GM21367 (cell line): Measurements from ENCODE around the gene DECR2.

Experiments
- ATAC-seq: cut with Tn5 transposase; IDR thresholded peaks from one replicate; pipeline ENCODE4 v1.9.1; 2021; ENCODE audit not compliant: unreplicated experiment

DECR2 gene

DNA sequence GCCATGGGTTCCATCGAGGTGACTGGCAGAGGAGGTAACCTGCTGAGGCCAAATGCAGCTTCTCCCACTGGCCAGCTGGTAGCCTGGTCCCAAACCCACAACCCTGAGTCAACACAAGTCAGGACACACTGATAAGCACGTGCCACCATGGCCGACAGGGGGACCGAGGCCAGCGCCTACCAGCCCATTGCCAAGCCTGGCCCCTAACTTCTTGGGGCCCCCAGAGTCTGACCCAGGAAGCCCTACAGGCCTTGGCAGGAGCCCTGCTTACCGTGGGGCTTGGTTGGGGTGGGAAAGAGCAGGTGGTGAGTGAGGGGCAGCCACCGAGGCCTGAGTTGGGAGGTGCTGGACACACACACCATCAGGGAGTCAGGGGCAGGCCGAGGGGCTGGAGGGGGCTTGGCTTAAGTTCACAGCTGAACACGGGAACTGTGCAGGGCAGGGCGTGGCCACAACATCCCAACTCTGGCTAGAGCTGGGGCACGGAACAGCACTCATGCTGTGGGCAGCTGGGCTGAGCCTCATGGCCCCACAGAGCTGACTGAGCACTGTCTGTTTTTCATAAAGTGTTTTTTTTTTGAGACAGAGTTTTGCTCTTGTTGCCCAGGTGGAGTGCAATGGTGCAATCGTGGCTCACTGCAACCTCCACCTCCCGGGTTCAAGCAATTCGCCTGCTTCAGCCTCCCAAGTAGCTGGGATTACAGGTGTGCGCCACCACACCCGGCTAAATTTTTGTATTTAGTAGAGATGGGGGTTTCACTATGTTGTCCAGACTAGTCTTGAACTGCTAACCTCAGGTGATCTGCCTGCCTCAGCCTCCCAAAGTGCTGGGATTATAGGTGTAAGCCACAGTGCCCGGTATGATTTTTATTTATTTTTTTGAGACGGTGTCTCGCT, 36.8 kb upstream of the DECR2 start:
- no peak for ATAC-seq

GRCh38 chr16:366476-366875, 35.2 kb upstream of the DECR2 start:
- ATAC-seq = no peak

DNA sequence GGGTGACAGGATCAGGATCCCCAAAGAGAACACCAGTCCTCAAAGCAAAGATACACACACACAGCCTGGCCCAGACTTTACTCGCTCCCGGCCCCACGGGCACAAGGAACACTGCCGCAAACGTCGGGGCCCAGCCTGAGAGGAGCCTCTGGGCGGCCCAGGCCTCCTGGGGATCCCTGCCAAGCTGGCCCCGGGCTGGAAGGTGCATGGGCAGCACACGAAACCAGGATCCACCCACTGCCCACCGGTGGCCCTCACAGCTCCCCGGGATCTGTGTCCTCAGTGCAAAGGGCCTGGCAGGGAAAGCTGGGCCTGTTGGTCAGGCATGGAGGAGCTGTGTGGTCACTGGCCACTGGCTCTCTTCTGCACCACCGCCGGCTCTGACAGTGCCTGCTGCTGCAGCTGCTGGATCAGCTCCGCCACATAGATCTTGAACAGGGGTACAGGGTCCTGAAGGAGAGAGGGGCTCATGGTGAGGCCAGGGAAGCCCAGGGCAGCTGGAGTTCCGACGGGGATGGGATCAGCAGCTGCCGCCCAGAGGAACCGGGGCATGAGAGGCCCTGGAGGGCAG, 34.3 kb upstream of the DECR2 start:
- ATAC-seq = no peak

DNA sequence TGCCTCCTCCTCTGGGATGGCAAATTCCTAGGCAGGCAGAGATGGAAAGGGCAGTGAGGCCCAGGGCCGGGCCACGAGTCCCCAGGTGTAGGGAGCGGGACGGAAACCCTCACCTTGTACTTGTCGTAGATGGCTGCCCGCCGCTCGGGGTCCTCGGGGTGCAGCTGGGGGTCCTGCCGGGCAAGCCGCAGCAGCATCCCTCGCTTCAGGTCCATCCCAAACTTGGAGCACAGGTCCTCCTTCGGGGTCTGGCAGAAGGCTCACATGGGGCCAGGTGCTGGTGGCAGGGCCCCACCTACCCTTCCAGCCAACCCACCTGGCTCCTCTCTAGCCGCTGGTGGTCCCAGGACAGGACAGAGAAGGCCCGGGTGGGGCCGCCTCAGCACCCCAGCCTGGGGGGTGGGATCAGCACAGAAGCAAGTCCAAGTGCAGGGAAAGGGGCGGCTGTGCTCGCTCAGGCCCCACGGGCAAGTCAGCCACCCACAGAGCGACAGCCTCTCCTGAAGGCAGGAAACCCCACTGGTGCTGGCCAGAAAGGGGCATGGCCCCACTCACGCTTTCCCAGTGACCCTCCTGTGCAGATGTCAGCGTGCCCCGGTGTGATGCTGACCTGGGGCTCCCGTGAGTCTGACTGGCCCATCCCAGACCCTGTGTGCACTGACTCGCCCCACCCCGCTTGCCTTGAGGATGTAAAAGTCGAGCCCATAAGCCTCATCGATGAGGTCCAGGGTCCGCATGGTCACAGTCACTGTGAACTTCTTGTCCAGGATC, 33.1 kb upstream of the DECR2 start:
- no peak for ATAC-seq

GRCh38 chr16:369275-369865, 32.3 kb upstream of the DECR2 start:
- ATAC-seq = no peak

DNA sequence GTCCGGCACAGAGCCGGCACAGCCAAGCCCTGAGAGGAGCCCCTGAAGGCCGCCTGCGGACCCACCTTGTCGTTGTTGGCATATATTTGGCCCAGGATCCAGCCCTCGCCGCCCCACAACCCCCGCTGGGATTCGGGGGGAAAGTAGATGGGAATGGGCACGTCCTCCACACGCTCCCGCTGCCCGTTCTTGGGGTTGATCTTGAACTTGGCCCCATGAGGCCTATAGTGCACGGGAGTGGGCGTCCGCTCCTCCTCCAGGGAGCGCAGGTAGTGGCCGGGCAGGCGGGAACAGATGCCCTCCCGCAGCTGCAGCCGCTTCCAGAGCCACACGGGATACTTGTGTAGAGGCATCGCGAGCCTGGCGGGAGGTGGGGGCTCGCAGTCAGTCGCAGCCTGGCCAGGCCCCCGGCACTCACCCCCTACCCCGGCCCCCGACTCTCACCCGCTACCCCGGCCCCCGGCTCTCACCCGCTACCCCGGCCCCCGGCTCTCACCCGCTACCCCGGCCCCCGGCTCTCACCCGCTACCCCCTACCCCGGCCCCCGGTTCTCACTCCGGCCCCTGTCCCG, 31.7 kb upstream of the DECR2 start:
- ATAC-seq = no peak

DNA sequence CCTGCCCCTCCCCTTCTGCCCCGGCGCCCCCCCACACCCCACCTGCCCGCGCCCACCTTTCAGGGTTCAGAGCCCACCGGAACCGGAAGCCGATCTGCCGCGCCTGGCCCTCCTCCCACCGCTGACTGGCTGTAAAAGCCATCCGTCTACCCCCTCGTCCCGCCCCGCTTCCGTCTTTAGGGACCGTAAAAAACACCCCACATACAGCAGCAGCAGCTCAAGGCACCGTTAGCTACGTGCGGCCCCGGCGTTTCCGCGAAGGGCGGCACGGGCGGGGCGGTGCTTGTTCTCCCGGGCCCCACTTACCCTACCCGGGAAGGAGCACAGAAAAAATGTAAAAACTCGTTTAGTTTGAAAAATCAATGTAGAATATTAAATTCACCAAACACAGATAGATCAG, 31.2 kb upstream of the DECR2 start, which contains the start of gene MRPL28:
Gene MRPL28 (minus strand): TSS at position 96 of the 400 bp plus-strand sequence. CDS start 320 bp downstream, outside the sequence.
- ATAC-seq = peak; percentile 64

GRCh38 chr16:370979-371514, 30.6 kb upstream of the DECR2 start:
- no peak for ATAC-seq

DNA sequence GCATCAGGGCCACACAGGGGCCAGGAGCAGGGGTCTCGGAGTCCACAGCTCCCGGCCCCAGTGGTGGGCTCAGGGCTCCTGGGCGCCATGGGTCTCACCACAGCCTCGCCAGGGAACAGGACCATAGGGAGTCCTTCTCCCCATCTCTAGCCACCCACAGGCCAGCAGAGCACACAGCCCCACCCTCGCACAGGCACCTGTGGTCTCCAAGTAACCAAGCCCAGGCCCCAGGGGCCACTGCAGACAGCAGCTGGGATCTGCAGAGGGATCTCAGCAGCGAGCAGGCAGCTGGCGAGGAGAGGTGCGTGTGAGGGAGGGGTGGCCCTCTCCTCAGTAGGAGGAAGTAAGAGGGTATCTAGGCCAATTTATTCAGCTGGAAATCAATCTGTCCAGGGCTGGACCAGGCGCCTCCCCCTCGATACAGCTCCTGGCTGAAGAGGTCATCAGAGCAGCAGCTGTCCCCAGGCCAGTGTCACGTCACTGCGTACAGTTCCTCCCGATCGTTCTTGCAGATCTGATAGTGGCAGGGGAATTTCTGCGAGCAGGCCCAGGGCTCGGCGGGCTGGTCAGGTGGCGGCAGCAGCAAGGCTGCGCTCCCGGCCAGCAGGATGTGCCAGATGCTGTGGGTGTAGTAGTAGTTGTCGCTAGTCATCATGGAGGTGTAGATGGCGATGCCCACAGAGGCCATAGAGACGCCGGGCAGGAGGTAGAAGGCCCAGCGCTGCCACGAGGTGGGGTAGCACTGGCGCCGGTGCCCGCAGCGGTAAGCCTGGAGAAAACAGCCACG, 30.0 kb upstream of the DECR2 start:
- no peak for ATAC-seq

DNA sequence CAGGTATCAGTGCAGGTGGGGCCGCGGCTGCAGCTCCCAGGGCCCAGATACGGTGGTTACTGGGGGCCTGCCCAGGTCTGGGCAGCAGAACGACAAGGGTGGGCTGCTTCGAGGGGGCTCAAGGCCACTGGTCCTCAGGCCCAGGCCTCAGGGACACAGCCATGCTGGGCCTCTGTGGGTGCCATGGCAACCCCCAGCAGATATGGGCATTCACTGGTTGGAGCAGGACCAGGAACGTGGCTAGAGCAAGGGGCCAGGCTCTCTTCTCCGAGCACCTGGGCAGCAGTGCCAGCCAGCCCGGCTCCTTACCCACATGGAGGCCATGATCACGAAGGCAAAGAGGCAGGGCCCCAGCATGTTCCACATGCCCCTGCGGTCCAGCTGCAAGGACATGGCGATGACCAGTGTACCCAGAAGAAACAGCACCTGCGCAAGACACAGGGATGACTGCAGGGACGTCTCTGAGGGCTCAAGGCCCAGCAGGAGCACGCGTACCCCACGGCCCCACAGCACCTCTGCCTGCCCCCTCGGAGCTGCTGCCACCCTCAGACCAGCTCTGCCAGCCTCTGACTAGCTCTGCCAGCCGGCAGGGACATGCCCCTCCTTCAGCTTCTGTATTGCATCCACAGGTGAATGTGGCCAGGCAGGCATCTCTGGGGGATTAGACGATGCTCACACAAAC, 29.2 kb upstream of the DECR2 start:
- no peak for ATAC-seq

DNA sequence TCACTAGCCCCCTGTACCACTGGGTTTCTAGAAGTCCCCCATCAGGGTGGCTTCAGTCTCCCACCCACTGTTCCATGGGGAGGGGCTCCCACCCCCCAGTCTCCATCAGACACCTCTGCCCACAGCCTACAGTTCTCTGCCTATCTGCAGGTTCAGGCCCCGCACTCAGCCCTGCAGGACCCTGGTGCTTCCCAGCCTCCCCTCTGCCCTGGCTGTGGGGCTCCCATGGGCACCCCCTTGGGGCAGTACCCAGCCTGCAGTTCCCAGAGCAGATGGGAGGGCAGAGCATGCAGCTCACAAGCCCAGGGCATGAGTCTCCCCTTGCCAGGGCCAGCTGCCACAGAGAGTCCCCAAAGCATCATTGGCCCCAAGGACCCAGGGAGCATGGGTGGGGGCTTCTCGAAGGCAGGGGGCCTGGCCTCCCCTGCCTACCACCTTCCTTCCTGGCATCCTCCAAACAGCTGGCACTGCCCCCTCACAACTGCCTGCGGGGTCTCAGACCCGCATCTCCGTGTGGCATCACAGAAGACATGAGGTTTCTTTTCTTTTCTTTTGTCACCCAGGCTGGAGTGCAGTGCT, 28.6 kb upstream of the DECR2 start:
- no peak for ATAC-seq

- ATAC-seq = no peak
Observed at GRCh38 chr16:373848-374615, 27.7 kb upstream of the DECR2 start.

GRCh38 chr16:374616-374926, 27.1 kb upstream of the DECR2 start:
- ATAC-seq = no peak

GRCh38 chr16:375212-375611, 26.5 kb upstream of the DECR2 start:
- ATAC-seq = no peak

DNA sequence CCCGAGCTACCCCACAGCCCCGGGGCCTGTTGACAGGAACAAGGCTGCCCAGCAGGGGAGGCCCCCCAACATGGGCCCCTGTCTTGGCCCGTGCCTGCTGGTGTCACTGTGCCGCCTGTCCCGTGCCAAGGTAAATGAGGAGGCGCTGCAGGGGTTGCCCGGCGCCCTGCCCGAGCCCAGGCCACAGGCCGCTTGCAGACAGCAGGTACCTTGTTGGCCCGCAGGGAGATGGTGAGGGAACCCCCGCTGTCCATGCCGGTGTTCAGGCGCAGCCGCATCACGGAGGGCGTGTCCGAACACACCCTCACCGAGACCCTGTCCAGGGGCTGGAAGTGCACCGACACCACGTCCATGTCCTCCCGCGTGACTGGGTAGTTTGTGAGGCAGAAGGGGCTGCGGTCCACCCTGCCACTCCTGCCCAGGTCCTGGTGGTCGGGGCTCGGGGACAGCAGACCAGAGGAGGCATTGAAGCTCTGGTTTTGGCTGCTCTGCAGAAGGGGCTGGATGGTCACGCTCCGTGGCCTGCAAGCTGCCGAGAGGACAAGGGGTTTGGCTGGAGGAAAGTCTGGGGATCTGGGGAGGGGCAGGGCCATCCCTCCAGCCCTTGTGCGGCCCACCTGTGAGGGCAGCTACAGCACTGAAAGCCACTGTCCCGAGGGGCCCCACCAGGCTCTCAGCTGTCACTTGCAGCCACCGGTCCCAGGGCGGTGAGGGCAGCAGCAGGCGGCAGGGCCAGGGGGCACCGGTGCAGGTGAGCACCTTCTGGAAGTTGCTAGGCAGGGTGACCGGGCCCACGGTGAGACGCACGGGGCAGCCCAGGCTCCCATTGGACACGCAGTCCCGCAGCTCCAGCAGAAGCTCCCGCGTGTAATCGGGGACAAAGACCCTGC, 25.5 kb upstream of the DECR2 start:
- no peak for ATAC-seq

DNA sequence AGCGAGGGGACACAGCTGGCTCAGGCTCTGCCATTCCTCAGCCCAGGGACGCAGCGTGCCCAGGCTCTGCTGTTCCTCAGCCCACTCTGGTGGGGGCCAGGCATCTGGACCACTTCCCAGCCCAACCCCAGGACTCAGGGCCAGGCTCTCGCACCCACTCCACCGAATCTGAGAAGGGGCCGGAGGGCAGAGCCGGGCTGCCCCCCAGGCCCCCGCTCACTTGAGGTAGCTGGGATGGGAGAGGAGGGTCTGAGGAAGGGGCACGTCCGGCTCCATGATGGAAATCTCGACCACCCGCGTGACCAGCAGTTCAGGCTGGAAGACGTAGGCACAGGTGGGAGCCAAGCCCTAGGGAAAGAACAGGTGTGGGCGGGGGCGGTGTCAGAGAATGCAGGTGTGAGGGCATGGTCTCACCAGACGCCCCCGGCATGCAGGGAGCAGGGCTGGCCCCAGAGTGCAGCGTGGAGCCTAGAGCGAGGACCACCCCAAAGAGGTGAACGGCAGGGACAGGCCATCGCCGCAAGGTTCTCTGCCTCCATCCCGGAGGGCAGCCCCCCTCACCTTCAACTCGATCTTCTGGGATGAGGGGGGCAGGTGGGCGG, 24.8 kb upstream of the DECR2 start:
- no peak for ATAC-seq

- no peak for ATAC-seq
Observed at GRCh38 chr16:377419-377951, 24.2 kb upstream of the DECR2 start.
